ENCODE results near the gene CTBP2.

CTBP2 gene

GRCh38 chr10:124957404-124957947, 202.9 kb downstream of the CTBP2 start:
- no peak for DNase-seq

- DNase-seq, result no peak
Measured at GRCh38 chr10:124956764-124957163, 203.6 kb downstream of the CTBP2 start.

- DNase-seq, result no peak
Measured at GRCh38 chr10:124955868-124956267, 204.5 kb downstream of the CTBP2 start.

- no peak for DNase-seq
Measured at GRCh38 chr10:124955243-124955642, 205.1 kb downstream of the CTBP2 start.

GRCh38 chr10:124953421-124953820, 206.9 kb downstream of the CTBP2 start:
- DNase-seq, result no peak

- DNase-seq, result no peak
Measured at GRCh38 chr10:124952123-124952522, 208.2 kb downstream of the CTBP2 start.

GRCh38 chr10:124949543-124949942, 210.8 kb downstream of the CTBP2 start:
- DNase-seq, result no peak

- DNase-seq, result no peak
Measured at GRCh38 chr10:124946945-124947344, 213.4 kb downstream of the CTBP2 start.

GRCh38 chr10:124944982-124945381, 215.4 kb downstream of the CTBP2 start:
- no peak for DNase-seq

GRCh38 chr10:124943301-124944092, 216.9 kb downstream of the CTBP2 start:
- DNase-seq, result no peak

GRCh38 chr10:124942317-124943169, 217.8 kb downstream of the CTBP2 start:
- DNase-seq, result no peak

GRCh38 chr10:124941823-124942222, 218.5 kb downstream of the CTBP2 start, which contains the start of gene ZRANB1:
TSS of gene ZRANB1 (plus strand) at chr10:124942123. CDS start at chr10:124942494, 371 bp downstream.
- DNase-seq, result no peak

GRCh38 chr10:124939290-124939689, 221.1 kb downstream of the CTBP2 start:
- no peak for DNase-seq

GRCh38 chr10:124936813-124937212, 223.6 kb downstream of the CTBP2 start:
- no peak for DNase-seq

- DNase-seq, result peak in 1 of 2 experiments; percentile 19
Measured at GRCh38 chr10:124935946-124936345, 224.4 kb downstream of the CTBP2 start.

All from activated CD4-positive, alpha-beta T cell treated with anti-CD3 and anti-CD28 coated beads, Interleukin-2, amount 50 U/mL, for 48 hours (primary cell).